Psoas muscle (tissue), 8 donors: ENCODE data around the gene PER2. TPM values are rescaled to one million over a fixed set of nuclear protein-coding genes. Genes with fewer than 3 reads are reported as not detected.

Experiments
- ATAC-seq, 4 donors: fragments of 200-7000 bp; cut with Tn5 transposase; one replicate each; pipeline ENCODE4 v1.9.1; 2020; ENCODE audit warnings: moderate library complexity in 3 of 4, mild to moderate bottlenecking in 2 of 4
- DNase-seq, 2 donors: peaks; one replicate each; pipeline ENCODE4 v3.0.0-alpha.2; 2020
- H3K27ac ChIP-seq: fragments of 200-600 bp; one replicate; pipeline ENCODE4 v1.8.0; 2022
- H3K27me3 ChIP-seq, 3 donors: fragments of 200-600 bp in 1 of 3; one replicate each; pipeline versions ENCODE4 v1.6.1 to v1.8.0; 2013 to 2022; ENCODE audit warnings: low read length in 2 of 3, mild to moderate bottlenecking in 2 of 3, moderate library complexity in 1 of 3; ENCODE audit not compliant: insufficient read depth in 3 of 3
- H3K36me3 ChIP-seq, 2 donors: fragments of 200-600 bp in 1 of 2; one replicate each; pipeline versions ENCODE4 v1.6.1 to v1.8.0; 2013 to 2022; ENCODE audit warnings: low read depth in 1 of 2, mild to moderate bottlenecking in 1 of 2, moderate library complexity in 1 of 2; ENCODE audit not compliant: insufficient read depth in 1 of 2
- H3K4me1 ChIP-seq: fragments of 200-600 bp; one replicate; pipeline ENCODE4 v1.8.0; 2022
- H3K4me3 ChIP-seq: fragments of 200-600 bp; one replicate; pipeline ENCODE4 v1.8.0; 2022; ENCODE audit warnings: mild to moderate bottlenecking
- H3K9me3 ChIP-seq: fragments of 200-600 bp; one replicate; pipeline ENCODE4 v1.8.0; 2022
- WGBS, 3 donors: extraction: QIAGEN DNeasy Blood & Tissue Kit; methylation state at CpG; one replicate each; pipeline versions ENCODE4 v1.1.6 to v1.1.7; 2013; 5-methylcytosine and 5-hydroxymethylcytosine counted together
- intact Hi-C, 2 donors: fragments of 100-400 bp; cut with DNase I; formaldehyde crosslinking; loops; one replicate each; pipeline versions ENCODE4 v1.11.0 to v1.14.2; 2022
- polyA plus RNA-seq, 3 donors: library from polyadenylated mRNA; stranded (reverse); fragments of 200-250 nt; gene quantifications; one replicate each; pipeline ENCODE4 v1.2.3, GENCODE V29; 2013
- total RNA-seq, 4 donors: library from RNA; stranded (reverse); fragmentation: NEBNext Ultra II Directional in 2 of 4; extraction: Animal tissue kit (Norgen Biotek cat#: 25700) in 2 of 4; gene quantifications; one replicate each; pipeline versions ENCODE4 v1.2.1 to v1.2.4, GENCODE V29; 2021 to 2023
- TF ChIP-seq, protein P1 (sequence below): fragments of 200-600 bp; IDR thresholded peaks from one replicate; pipeline ENCODE4 v1.8.0; 2022; ENCODE audit warnings: antibody characterized with exemption
- donor health status: healthy with polysubstance abuse.
- donor health status: DM: no; HTN: no; CAD: no; lungs with moderate emphysema.
- donor health status: Bipolar disorder and iron deficiency.
- donor health status: healthy.
- donor health status: DM: yes; HTN: yes; CAD: no.
- donor health status: DM: no; HTN: no; CAD: no.
- donor health status: DM: no; HTN: no; CAD: no.
- donor health status: DM: yes; HTN: yes; CAD: no.

PER2 gene
- total and polyA plus RNA-seq, 7 donors = 1.9 to 20.7 (median 7.8) TPM

DNA sequence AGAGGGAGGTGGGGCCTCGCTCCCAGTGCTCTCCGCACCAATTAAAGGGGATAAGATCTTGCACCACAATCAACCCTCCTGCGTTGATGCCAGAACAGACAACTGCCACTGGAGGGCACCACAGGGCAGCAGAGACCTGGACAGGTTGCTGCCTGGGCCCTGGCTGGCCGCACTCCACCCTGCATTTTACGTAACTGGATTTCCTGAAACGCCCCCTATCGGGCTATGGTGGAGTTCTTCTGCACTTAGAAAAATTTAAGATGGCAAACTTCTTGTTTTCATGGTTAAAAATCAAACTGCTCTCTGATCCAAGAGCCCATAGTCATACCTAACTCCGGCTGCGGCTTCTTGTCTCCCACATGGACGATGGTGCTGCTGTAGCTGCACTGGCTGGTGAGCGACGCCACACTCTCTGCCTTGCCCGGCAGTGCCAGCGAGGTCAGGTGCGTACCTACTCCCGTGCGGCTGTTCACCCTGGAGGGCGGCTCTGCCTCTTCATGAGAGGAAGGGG, 31.8 kb downstream of the PER2 start:
- intact Hi-C loops = no loop called here

DNA sequence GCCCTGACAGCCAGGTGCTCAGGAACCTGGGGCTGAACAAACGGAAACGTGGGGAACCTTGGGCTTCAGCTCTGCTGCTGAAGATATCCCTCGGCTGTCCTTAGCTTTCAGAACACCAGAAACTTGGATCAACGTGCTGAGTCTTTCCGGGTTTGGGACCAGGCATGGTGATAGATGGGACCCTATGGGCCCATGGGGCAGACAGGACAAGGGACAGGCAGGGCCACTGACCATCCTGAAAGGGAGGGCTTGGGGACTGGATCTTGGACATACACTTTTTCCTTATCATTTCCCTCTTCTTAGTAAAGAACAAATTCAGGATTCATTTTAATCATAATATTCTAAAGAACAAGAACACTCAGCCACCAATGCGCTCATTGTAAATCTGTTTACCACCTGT, 32.3 kb downstream of the PER2 start:
- DNase-seq = no peak
- H3K4me1 ChIP-seq = peaks cover 16% of the 10 kb centered on the region
- H3K27me3 ChIP-seq = no peaks in the 10 kb centered on the region
- 83 to 91% (median 86%) methylated on average over 6 of the region's 6 CpGs for WGBS, 3 donors
- ATAC-seq = no peak
- intact Hi-C loops = no loop called here
- TF ChIP-seq, protein P1, sequence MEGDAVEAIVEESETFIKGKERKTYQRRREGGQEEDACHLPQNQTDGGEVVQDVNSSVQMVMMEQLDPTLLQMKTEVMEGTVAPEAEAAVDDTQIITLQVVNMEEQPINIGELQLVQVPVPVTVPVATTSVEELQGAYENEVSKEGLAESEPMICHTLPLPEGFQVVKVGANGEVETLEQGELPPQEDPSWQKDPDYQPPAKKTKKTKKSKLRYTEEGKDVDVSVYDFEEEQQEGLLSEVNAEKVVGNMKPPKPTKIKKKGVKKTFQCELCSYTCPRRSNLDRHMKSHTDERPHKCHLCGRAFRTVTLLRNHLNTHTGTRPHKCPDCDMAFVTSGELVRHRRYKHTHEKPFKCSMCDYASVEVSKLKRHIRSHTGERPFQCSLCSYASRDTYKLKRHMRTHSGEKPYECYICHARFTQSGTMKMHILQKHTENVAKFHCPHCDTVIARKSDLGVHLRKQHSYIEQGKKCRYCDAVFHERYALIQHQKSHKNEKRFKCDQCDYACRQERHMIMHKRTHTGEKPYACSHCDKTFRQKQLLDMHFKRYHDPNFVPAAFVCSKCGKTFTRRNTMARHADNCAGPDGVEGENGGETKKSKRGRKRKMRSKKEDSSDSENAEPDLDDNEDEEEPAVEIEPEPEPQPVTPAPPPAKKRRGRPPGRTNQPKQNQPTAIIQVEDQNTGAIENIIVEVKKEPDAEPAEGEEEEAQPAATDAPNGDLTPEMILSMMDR = no peak
- peaks cover 8 to 99% of the 10 kb centered on the region in 2 donors for H3K36me3 ChIP-seq
- no peak overlapping the region for H3K27ac ChIP-seq
- H3K4me3 ChIP-seq = no peak overlapping the region
- no peaks in the 10 kb centered on the region for H3K9me3 ChIP-seq

More for the DNA sequence above, 31.8 kb downstream of the PER2 start:
- ATAC-seq (peak; percentile 82 to 92 (median 88)), DNase-seq (peak; percentile 79 to 89)
- 62 to 72% (median 67%) methylated on average over 18 of the region's 18 CpGs for WGBS, 3 donors
- TF ChIP-seq, protein P1 = peak; percentile 80
- H3K9me3 ChIP-seq = no peaks in the 10 kb centered on the region
- no peak overlapping the region for H3K27ac ChIP-seq
- H3K36me3 ChIP-seq = peaks cover 8 to 99% of the 10 kb centered on the region in 2 donors
- no peaks in the 10 kb centered on the region for H3K27me3 ChIP-seq
- no peak overlapping the region for H3K4me3 ChIP-seq
- peaks cover 16% of the 10 kb centered on the region for H3K4me1 ChIP-seq

DNA sequence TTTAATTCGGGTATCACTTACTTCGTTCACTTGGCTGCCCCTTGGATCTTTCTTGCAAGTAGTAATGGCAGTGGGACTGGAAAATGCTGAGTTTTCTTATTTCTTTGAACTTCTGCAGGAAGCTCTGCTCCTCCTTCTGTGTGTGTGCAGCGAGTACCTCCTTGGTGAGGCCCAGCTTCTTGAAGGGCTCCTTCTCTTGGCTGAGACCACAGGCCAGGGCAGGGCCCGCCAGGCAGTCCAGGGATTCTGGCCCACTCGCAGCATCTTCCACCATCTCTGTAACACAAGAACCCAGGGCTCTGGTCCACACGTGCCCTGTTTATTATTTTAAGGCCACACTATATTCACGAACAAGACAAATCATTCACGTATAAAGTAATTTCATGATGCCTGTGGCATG, 32.8 kb downstream of the PER2 start:
- intact Hi-C loops = no loop called here
- Histone ChIP-seq H3K4me3 (no peak overlapping the region), H3K9me3 (no peaks in the 10 kb centered on the region), H3K27me3 (no peaks in the 10 kb centered on the region), H3K36me3 (peaks cover 11 to 99% of the 10 kb centered on the region in 2 donors), H3K27ac (no peak overlapping the region), H3K4me1 (peaks cover 15% of the 10 kb centered on the region)
- ATAC-seq (no peak), DNase-seq (peak; percentile 4 to 19)
- TF ChIP-seq, protein P1 = no peak
- WGBS, 3 donors = 72 to 80% (median 72%) methylated on average over 8 of the region's 8 CpGs

DNA sequence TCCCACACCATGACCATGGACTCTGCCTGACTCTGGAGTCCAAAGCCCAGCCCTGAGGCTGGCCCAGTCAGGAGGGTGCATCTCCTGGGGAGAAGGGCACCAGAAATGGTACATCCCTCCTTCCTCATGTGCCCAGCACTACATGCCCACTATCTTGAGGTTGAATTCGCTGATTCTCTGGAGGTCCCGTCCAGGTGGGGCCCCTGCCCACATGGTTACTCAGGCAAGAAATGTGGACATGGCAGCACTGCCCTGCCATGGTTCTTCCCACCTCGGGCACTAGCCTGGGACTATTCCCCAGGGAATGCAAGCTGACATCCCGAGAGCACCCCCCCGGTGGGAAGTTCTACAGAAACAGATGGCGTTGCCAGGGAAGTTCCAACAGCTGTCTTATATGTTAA, 33.3 kb downstream of the PER2 start:
- intact Hi-C loops = no loop called here
- no peaks in the 10 kb centered on the region for H3K27me3 ChIP-seq
- H3K4me1 ChIP-seq = peaks cover 11% of the 10 kb centered on the region
- WGBS, 3 donors = 41 to 59% (median 55%) methylated on average over 6 of the region's 6 CpGs
- no peak overlapping the region for H3K4me3 ChIP-seq
- ATAC-seq (no peak), DNase-seq (peak in 1 of 2 donors; percentile 35)
- TF ChIP-seq, protein P1 = no peak
- no peaks in the 10 kb centered on the region for H3K9me3 ChIP-seq
- H3K36me3 ChIP-seq = peaks cover 11 to 100% of the 10 kb centered on the region in 2 donors
- no peak overlapping the region for H3K27ac ChIP-seq
